OCI-LY7 (cell line): Measurements from ENCODE around the gene PPP1R12C. TPM values are rescaled to one million over a fixed set of nuclear protein-coding genes. Genes with fewer than 3 reads are reported as not detected.

Experiments
- BruUV-seq: library from RNA; stranded (reverse); fragments of 400-500 nt; replicated peaks from 2 replicates; lab custom pipeline; 2021; lab: Mats Ljungman, UMichigan
- CTCF ChIA-PET: fragments of 300-600 bp; sonication (Branson Sonifier 250); formaldehyde crosslinking; loops from one replicate; lab custom pipeline; 2022; ENCODE audit warnings: antibody characterized with exemption; ENCODE audit not compliant: unreplicated experiment; lab: Charles Lee
- POLR2A ChIA-PET: fragments of 300-600 bp; sonication (Branson Sonifier 250); formaldehyde crosslinking; loops from one replicate; lab custom pipeline; 2022; ENCODE audit warnings: antibody characterized with exemption; lab: Charles Lee
- DNase-seq: peaks from one replicate; pipeline ENCODE4 v3.0.0-alpha.2; 2015; ENCODE audit warnings: low spot score
- H2AFZ ChIP-seq: fragments of 200-600 bp; sonication (generic), shearing (Covaris generic); 2 replicates; pipeline ENCODE4 v1.6.1; 2014; ENCODE audit warnings: mild to moderate bottlenecking, antibody characterized with exemption, low read length, moderate library complexity
- H3K27ac ChIP-seq: fragments of 200-600 bp; sonication (generic); 2 replicates; pipeline ENCODE4 v1.5.1; 2014; ENCODE audit warnings: mixed run types, low read depth, mild to moderate bottlenecking, moderate library complexity, low read length, inconsistent platforms; ENCODE audit not compliant: poor library complexity, severe bottlenecking
- H3K36me3 ChIP-seq: fragments of 200-600 bp; sonication (generic); 2 replicates; pipeline ENCODE4 v1.6.1; 2014; ENCODE audit warnings: mild to moderate bottlenecking, antibody characterized with exemption, low read length, moderate library complexity, mixed read lengths; ENCODE audit not compliant: insufficient read depth
- H3K4me1 ChIP-seq: fragments of 200-600 bp; sonication (generic); 2 replicates; pipeline ENCODE4 v1.5.1; 2014; ENCODE audit warnings: mild to moderate bottlenecking, low read length; ENCODE audit not compliant: insufficient read depth, poor library complexity, severe bottlenecking
- H3K4me2 ChIP-seq: fragments of 200-600 bp; sonication (generic); 2 replicates; pipeline ENCODE4 v1.6.1; 2014; ENCODE audit warnings: mild to moderate bottlenecking, low read length
- H3K4me3 ChIP-seq: fragments of 200-600 bp; sonication (generic); 2 replicates; pipeline ENCODE4 v1.5.1; 2014; ENCODE audit warnings: mild to moderate bottlenecking, low read depth, low read length; ENCODE audit not compliant: poor library complexity, severe bottlenecking
- H3K79me2 ChIP-seq: fragments of 200-600 bp; sonication (generic); 2 replicates; pipeline ENCODE4 v1.6.1; 2016; ENCODE audit warnings: low read depth, mild to moderate bottlenecking, low read length, moderate library complexity, mixed read lengths; ENCODE audit not compliant: insufficient read depth
- H3K9me2 ChIP-seq: fragments of 200-600 bp; sonication (generic); 2 replicates; pipeline ENCODE4 v1.6.1; 2016; ENCODE audit warnings: mild to moderate bottlenecking, low read length, mixed read lengths; ENCODE audit not compliant: insufficient read depth
- H3K9me3 ChIP-seq: fragments of 200-600 bp; sonication (generic); 2 replicates; pipeline ENCODE4 v1.6.1; 2014; ENCODE audit warnings: mild to moderate bottlenecking, mixed run types, low read length, mixed read lengths
- H4K20me1 ChIP-seq: fragments of 200-600 bp; sonication (generic); 2 replicates; pipeline ENCODE4 v1.6.1; 2014; ENCODE audit warnings: mild to moderate bottlenecking, antibody characterized with exemption, low read length, moderate library complexity, mixed read lengths; ENCODE audit not compliant: insufficient read depth
- EZH2phosphoT487 ChIP-seq: fragments of 200-600 bp; sonication (generic); IDR thresholded peaks from 2 replicates; pipeline ENCODE4 v1.6.1; 2018; ENCODE audit warnings: low read depth, borderline replicate concordance, mild to moderate bottlenecking, mixed run types, antibody characterized with exemption, low read length, moderate library complexity, mixed read lengths
- intact Hi-C: fragments of 100-400 bp; cut with micrococcal nuclease; formaldehyde crosslinking; loops from one replicate; pipeline ENCODE4 v1.10.0; 2022; ENCODE audit not compliant: unreplicated experiment
- total RNA-seq, 2 experiments: library from RNA; depleted of rRNA in 1 of 2; stranded (reverse); fragments of >200 nt in 1 of 2; shearing (Covaris generic) in 1 of 2; gene quantifications; 2 replicates each; pipeline ENCODE4 v1.2.3, GENCODE V29; 2014 to 2022
- TF ChIP-seq, protein P1 (sequence below): fragments of 200-600 bp; sonication (generic); conservative IDR thresholded peaks from 2 replicates; pipeline ENCODE4 v1.5.1; 2014; ENCODE audit warnings: mild to moderate bottlenecking, antibody characterized with exemption, low read length, moderate library complexity, mixed read lengths

PPP1R12C gene
- total RNA-seq, 2 experiments from 2014 or later: 177 to 211 TPM

- Histone ChIP-seq H3K27ac (no peak overlapping the region), H3K4me2 (peak overlapping the region; percentile 55), H2AFZ (peak overlapping the region; percentile 32; the same call in 1 of the 2 replicates), H3K4me1 (peaks cover 7% of the 10 kb centered on the region), H3K36me3 (no peaks in the 10 kb centered on the region), H3K4me3 (peak overlapping the region; percentile 47), H3K9me2 (no peaks in the 10 kb centered on the region), H3K79me2 (no peaks in the 10 kb centered on the region), H4K20me1 (no peaks in the 10 kb centered on the region), H3K9me3 (no peaks in the 10 kb centered on the region)
- no TSS peak for BruUV-seq
- intact Hi-C loops: loop anchor here (2.0 kb wide), 1 partner anchor 85 kb away; no protein-coding TSS in a partner anchor
- DNase-seq: peak; percentile 46
- TF ChIP-seq, protein P1, sequence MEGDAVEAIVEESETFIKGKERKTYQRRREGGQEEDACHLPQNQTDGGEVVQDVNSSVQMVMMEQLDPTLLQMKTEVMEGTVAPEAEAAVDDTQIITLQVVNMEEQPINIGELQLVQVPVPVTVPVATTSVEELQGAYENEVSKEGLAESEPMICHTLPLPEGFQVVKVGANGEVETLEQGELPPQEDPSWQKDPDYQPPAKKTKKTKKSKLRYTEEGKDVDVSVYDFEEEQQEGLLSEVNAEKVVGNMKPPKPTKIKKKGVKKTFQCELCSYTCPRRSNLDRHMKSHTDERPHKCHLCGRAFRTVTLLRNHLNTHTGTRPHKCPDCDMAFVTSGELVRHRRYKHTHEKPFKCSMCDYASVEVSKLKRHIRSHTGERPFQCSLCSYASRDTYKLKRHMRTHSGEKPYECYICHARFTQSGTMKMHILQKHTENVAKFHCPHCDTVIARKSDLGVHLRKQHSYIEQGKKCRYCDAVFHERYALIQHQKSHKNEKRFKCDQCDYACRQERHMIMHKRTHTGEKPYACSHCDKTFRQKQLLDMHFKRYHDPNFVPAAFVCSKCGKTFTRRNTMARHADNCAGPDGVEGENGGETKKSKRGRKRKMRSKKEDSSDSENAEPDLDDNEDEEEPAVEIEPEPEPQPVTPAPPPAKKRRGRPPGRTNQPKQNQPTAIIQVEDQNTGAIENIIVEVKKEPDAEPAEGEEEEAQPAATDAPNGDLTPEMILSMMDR: peak; percentile 68
- TF ChIP-seq EZH2phosphoT487: no peak
- POLR2A ChIA-PET: interaction anchor here (0.5 to 0.8 kb wide), 2 partner anchors 10 to 89 kb away, joined by 3 to 4 read pairs; no protein-coding TSS in a partner anchor
- CTCF ChIA-PET: no interaction called here
Observed at GRCh38 chr19:55165952-55166529, 48.6 kb upstream of the PPP1R12C start.

DNA sequence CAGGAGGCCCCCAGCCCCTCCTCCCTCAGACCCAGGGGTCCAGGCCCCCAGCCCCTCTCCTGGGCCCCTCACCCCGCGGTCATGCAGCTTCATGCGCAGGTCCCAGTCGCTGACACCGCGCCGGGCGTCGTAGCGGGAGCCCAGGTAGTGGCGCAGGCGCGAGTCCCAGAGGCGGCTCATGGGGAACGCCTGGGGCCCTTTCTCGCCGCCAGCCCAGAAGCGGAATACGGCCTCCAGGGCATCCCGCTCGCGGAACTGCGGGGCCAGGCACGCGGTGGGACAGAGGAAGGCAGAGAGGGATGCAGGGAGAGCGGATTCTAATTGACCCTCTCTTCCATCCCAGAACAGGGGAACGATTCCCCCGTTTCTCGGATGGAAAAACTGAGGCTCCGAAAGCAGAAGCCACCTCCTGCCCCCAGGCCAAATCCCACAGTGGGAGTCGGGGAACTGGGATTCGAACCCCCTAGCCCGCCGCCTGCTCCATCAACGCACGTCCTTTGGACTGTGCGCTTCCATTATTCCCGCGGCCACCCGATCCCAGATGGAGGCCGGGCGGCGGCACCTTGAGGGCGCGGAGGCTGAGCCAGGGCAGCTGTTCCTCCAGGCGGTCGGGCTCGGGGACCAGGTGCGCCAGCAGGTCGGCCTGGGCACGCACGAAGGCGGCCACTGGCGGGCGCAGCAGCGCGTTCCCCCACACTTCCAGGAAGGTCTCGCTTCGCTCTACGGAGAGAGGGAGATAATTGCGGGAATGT lies 44.3 kb upstream of the PPP1R12C start:
- TF ChIP-seq, protein P1: no peak
- Histone ChIP-seq H3K36me3 (no peaks in the 10 kb centered on the region), H3K4me2 (no peak overlapping the region), H3K9me3 (no peaks in the 10 kb centered on the region), H2AFZ (no peak overlapping the region), H3K9me2 (no peaks in the 10 kb centered on the region), H3K79me2 (no peaks in the 10 kb centered on the region), H3K27ac (no peak overlapping the region), H3K4me3 (no peak overlapping the region), H3K4me1 (peaks cover 6% of the 10 kb centered on the region), H4K20me1 (no peaks in the 10 kb centered on the region)
- CTCF ChIA-PET: interaction anchor here (1.5 kb wide), 1 partner anchor 10 kb away, joined by 3 read pairs; no protein-coding TSS in a partner anchor
- DNase-seq: no peak
- POLR2A ChIA-PET: no interaction called here
- no TSS peak for BruUV-seq
- intact Hi-C loops: loop anchor here (5.0 kb wide), 1 partner anchor 279 kb away; no protein-coding TSS in a partner anchor
